ENCODE results near the gene TBCD.

DNA sequence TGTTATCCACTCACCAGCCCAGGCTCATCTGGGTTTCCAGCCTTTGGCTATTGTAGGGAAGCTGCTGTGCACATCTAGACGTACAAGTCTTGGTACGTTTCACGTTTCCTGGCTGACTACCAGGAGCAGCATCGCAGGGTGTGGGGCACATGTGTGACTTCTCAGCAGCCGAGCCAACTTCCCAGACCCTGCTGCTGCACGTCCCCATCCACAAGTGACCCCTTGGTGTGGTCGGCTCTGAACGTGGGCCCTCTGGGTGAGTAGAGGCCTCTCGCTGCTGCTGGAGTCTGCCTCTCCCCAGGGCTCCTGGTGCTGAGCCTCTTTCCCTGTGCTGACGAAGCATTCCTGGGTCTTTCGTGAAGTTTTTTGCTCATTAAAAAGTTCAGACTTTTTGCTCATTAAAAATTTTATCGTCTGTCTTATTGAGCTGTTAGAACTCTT is 158.2 kb downstream of the TBCD start:
- TF ChIP-seq CTCF (IDR thresholded peaks at IDR 0.05; ENCODE audit: insufficient read depth, low read depth, low read length) (no peak), EZH2 (IDR thresholded peaks at IDR 0.05; ENCODE audit: insufficient read depth, low read length) (no peak)
